Gastrocnemius medialis (tissue), 4 donors: Measurements from ENCODE around the gene NRG3. TPM values are rescaled to one million over a fixed set of nuclear protein-coding genes. Genes with fewer than 3 reads are reported as not detected.

Source experiments
- ATAC-seq, 2 donors: fragments of 150-250 bp; one replicate each; pipeline ENCODE4 v1.9.1; 2016
- DNase-seq, 2 donors: peaks; one replicate each; pipeline ENCODE4 v3.0.0-alpha.2; 2019
- H3K27ac ChIP-seq, 4 donors: fragments of 200-600 bp; sonication (generic); 1 replicate in 1 of 4; 2 replicates in 3 of 4; pipeline ENCODE4 v1.5.1; 2016 to 2018; ENCODE audit warnings: mild to moderate bottlenecking in 2 of 4, moderate library complexity in 1 of 4
- H3K27me3 ChIP-seq, 3 donors: fragments of 200-600 bp; sonication (generic) in 2 of 3; 1 replicate in 1 of 3; 2 replicates in 2 of 3; pipeline versions ENCODE4 v1.5.1 to v1.6.0; 2016 to 2019; ENCODE audit warnings: mild to moderate bottlenecking in 1 of 3, moderate library complexity in 1 of 3
- H3K36me3 ChIP-seq, 2 donors: fragments of 200-600 bp; sonication (generic) in 1 of 2; one replicate each; pipeline ENCODE4 v1.5.1; 2017 to 2018
- H3K4me1 ChIP-seq, 2 donors: fragments of 200-600 bp; sonication (generic) in 1 of 2; one replicate each; pipeline ENCODE4 v1.5.1; 2016 to 2017; ENCODE audit warnings: mild to moderate bottlenecking in 2 of 2
- H3K4me3 ChIP-seq, 4 donors: fragments of 200-600 bp; sonication (generic) in 3 of 4; 1 replicate in 1 of 4; 2 replicates in 3 of 4; pipeline ENCODE4 v1.5.1; 2016 to 2019; ENCODE audit warnings: mild to moderate bottlenecking in 2 of 4
- H3K9me3 ChIP-seq, 3 donors: fragments of 200-600 bp; sonication (generic) in 2 of 3; 1 replicate in 1 of 3; 2 replicates in 2 of 3; pipeline ENCODE4 v1.5.1; 2016 to 2019
- CTCF ChIP-seq, 5 experiments: fragments of 450-650 bp in 3 of 5; fragments of 200-600 bp in 2 of 5; sonication (generic) in 2 of 5; IDR thresholded peaks in 4 of 5; conservative IDR thresholded peaks in 1 of 5; 1 replicate in 4 of 5; 2 replicates in 1 of 5; pipeline ENCODE4 v1.5.1; 2016 to 2019; ENCODE audit warnings: antibody characterized with exemption in 5 of 5, mild to moderate bottlenecking in 3 of 5, moderate library complexity in 3 of 5
- POLR2A ChIP-seq, 2 donors: fragments of 450-650 bp; IDR thresholded peaks; one replicate each; pipeline ENCODE4 v1.6.1; 2017; ENCODE audit warnings: antibody characterized with exemption in 2 of 2, mild to moderate bottlenecking in 2 of 2, moderate library complexity in 2 of 2
- in situ Hi-C, 4 donors: fragments of 200-750 bp; cut with MboI; loops; one replicate each; pipeline versions ENCODE4 v1.15.0 to v1.8.0; 2017; ENCODE audit warnings: low sequenced_read_pairs in 4 of 4
- intact Hi-C: fragments of 100-400 bp; cut with DNase I; formaldehyde crosslinking; loops from one replicate; pipeline ENCODE4 v1.15.1; 2023; ENCODE audit warnings: low total_unique reads
- total RNA-seq, 4 donors: library from RNA; depleted of rRNA; stranded (reverse); fragments of >200 nt; gene quantifications; one replicate each; pipeline versions ENCODE4 v1.1.0 to v1.2.3, GENCODE V29; 2016

Gene NRG3
- total RNA-seq, 4 donors from 2014 or later = not detected

- in situ Hi-C loops = no loop called here
These were observed 103.2 kb downstream of the NRG3 start for GRCh38 chr10:81978238-81978637.

GRCh38 chr10:81981724-81982123 lies 106.7 kb downstream of the NRG3 start:
- no peaks in the 10 kb centered on the region for H3K4me1 ChIP-seq
- H3K36me3 ChIP-seq = no peaks in the 10 kb centered on the region
- intact Hi-C loops = no loop called here
- H3K27ac ChIP-seq = no peak overlapping the region
- DNase-seq (no peak), ATAC-seq (no peak)
- no peaks in the 10 kb centered on the region for H3K9me3 ChIP-seq
- no peak for TF ChIP-seq POLR2A (IDR thresholded peaks at IDR 0.05)
- TF ChIP-seq CTCF (IDR thresholded peaks at IDR 0.05 in 4 of 5, conservative IDR thresholded peaks at IDR 0.05 in 1 of 5) = no peak
- H3K27me3 ChIP-seq = no peaks in the 10 kb centered on the region
- in situ Hi-C loops = no loop called here
- no peak overlapping the region for H3K4me3 ChIP-seq

More at GRCh38 chr10:81978238-81978637, 103.2 kb downstream of the NRG3 start:
- Histone ChIP-seq H3K27ac (no peak overlapping the region), H3K27me3 (no peaks in the 10 kb centered on the region), H3K4me3 (no peak overlapping the region), H3K9me3 (no peaks in the 10 kb centered on the region), H3K36me3 (no peaks in the 10 kb centered on the region), H3K4me1 (no peaks in the 10 kb centered on the region)
- ATAC-seq (no peak), DNase-seq (no peak)
- intact Hi-C loops = no loop called here
- no peak for TF ChIP-seq CTCF (IDR thresholded peaks at IDR 0.05 in 4 of 5, conservative IDR thresholded peaks at IDR 0.05 in 1 of 5)
- TF ChIP-seq POLR2A (IDR thresholded peaks at IDR 0.05) = no peak

GRCh38 chr10:81984428-81984827 lies 109.4 kb downstream of the NRG3 start:
- H3K36me3 ChIP-seq = no peaks in the 10 kb centered on the region

GRCh38 chr10:81995254-81995653 lies 120.3 kb downstream of the NRG3 start:
- TF ChIP-seq CTCF (IDR thresholded peaks at IDR 0.05 in 4 of 5, conservative IDR thresholded peaks at IDR 0.05 in 1 of 5) (no peak), POLR2A (IDR thresholded peaks at IDR 0.05) (no peak)
- Histone ChIP-seq H3K27me3 (no peaks in the 10 kb centered on the region), H3K9me3 (no peaks in the 10 kb centered on the region), H3K4me1 (no peaks in the 10 kb centered on the region), H3K27ac (no peak overlapping the region), H3K4me3 (no peak overlapping the region), H3K36me3 (no peaks in the 10 kb centered on the region)
- in situ Hi-C loops (no loop called here), intact Hi-C loops (no loop called here)
- DNase-seq (no peak), ATAC-seq (no peak)

More at GRCh38 chr10:81984428-81984827, 109.4 kb downstream of the NRG3 start:
- no peak for ATAC-seq
- TF ChIP-seq POLR2A (IDR thresholded peaks at IDR 0.05) (no peak), CTCF (IDR thresholded peaks at IDR 0.05 in 4 of 5, conservative IDR thresholded peaks at IDR 0.05 in 1 of 5) (no peak)
- H3K4me3 ChIP-seq = no peak overlapping the region
- in situ Hi-C loops = no loop called here
- DNase-seq = no peak
- no peaks in the 10 kb centered on the region for H3K9me3 ChIP-seq
- H3K27me3 ChIP-seq = no peaks in the 10 kb centered on the region
- no peak overlapping the region for H3K27ac ChIP-seq
- intact Hi-C loops = no loop called here
- no peaks in the 10 kb centered on the region for H3K4me1 ChIP-seq

- H3K4me3 ChIP-seq = no peak overlapping the region
- ATAC-seq = no peak
- H3K27me3 ChIP-seq = no peaks in the 10 kb centered on the region
- intact Hi-C loops = no loop called here
- no peak overlapping the region for H3K27ac ChIP-seq
- DNase-seq = no peak
- H3K36me3 ChIP-seq = no peaks in the 10 kb centered on the region
- H3K4me1 ChIP-seq = no peaks in the 10 kb centered on the region
- in situ Hi-C loops = no loop called here
- no peaks in the 10 kb centered on the region for H3K9me3 ChIP-seq
- no peak for TF ChIP-seq CTCF (IDR thresholded peaks at IDR 0.05 in 4 of 5, conservative IDR thresholded peaks at IDR 0.05 in 1 of 5)
- no peak for TF ChIP-seq POLR2A (IDR thresholded peaks at IDR 0.05)
These were observed 121.9 kb downstream of the NRG3 start for GRCh38 chr10:81996927-81997326.
